GM12878 (cell line): ENCODE results near the gene RASGRF1. TPM values are rescaled to one million over a fixed set of nuclear protein-coding genes. Genes with fewer than 3 reads are reported as not detected.

Experiments
- ATAC-seq: fragments of 200-7000 bp; cut with Tn5 transposase; 3 replicates; pipeline ENCODE4 v1.9.1; 2020; ENCODE audit warnings: mild to moderate bottlenecking, moderate library complexity
- BruUV-seq: library from RNA; stranded (reverse); fragments of 400-500 nt; replicated peaks from 2 replicates; lab custom pipeline; 2021; lab: Mats Ljungman, UMichigan
- CTCF ChIA-PET: fragments of 300-600 bp; sonication (Branson Sonifier 250); formaldehyde crosslinking; extraction: SDS; loops from one replicate; lab custom pipeline; 2021; ENCODE audit warnings: inconsistent platforms; lab: Yijun Ruan, JAX
- POLR2A ChIA-PET: fragments of 350-600 bp; formaldehyde crosslinking; extraction: SDS; loops from one replicate; lab custom pipeline; 2021; ENCODE audit warnings: inconsistent platforms; lab: Charles Lee
- RAD21 ChIA-PET: fragments of 300-600 bp; sonication (Branson Sonifier 250); formaldehyde crosslinking; loops from one replicate; lab custom pipeline; 2023; ENCODE audit warnings: antibody characterized with exemption; ENCODE audit not compliant: unreplicated experiment; lab: Charles Lee
- SMC1A ChIA-PET: fragments of 300-600 bp; sonication (Branson Sonifier 250); formaldehyde crosslinking; loops from one replicate; lab custom pipeline; 2023; ENCODE audit not compliant: unreplicated experiment, uncharacterized antibody; lab: Charles Lee
- DNase-seq: peaks from one replicate; pipeline ENCODE4 v3.0.0-alpha.2; 2011; ENCODE audit warnings: low read depth, low spot score
- FAIRE-seq: peaks from 3 replicates; lab custom pipeline; 2011; peaks lifted over from hg19 to GRCh38; lab: Jason Lieb, UNC
- H2AFZ ChIP-seq: 2 replicates; pipeline ENCODE4 v1.6.0; 2011; ENCODE audit warnings: low read depth, low read length, control low read depth; ENCODE audit not compliant: control insufficient read depth
- H3K27ac ChIP-seq: 2 replicates; pipeline ENCODE4 v1.5.1; 2011; ENCODE audit warnings: control low read depth; ENCODE audit not compliant: control insufficient read depth, insufficient read depth
- H3K27me3 ChIP-seq, 2 experiments: replicated peaks in 1 of 2; 2 replicates each; pipeline versions ENCODE4 v1.6.0 to v1.6.1; 2011; ENCODE audit warnings: low read length in 1 of 2; ENCODE audit not compliant: control insufficient read depth in 2 of 2, insufficient read depth in 2 of 2
- H3K36me3 ChIP-seq, 2 experiments: 2 replicates each; pipeline ENCODE4 v1.5.1; 2011; ENCODE audit warnings: low read length in 1 of 2; ENCODE audit not compliant: control insufficient read depth in 2 of 2, insufficient read depth in 2 of 2
- H3K4me1 ChIP-seq: 2 replicates; pipeline ENCODE4 v1.6.1; 2011; ENCODE audit warnings: mild to moderate bottlenecking, low read length, moderate library complexity, mixed read lengths; ENCODE audit not compliant: control insufficient read depth, insufficient read depth
- H3K4me2 ChIP-seq: 2 replicates; pipeline ENCODE4 v1.6.0; 2011; ENCODE audit warnings: control low read depth; ENCODE audit not compliant: control insufficient read depth, insufficient read depth
- H3K4me3 ChIP-seq: fragments of 200-600 bp; sonication (generic); 2 replicates; pipeline ENCODE4 v1.5.1; 2016
- H3K79me2 ChIP-seq: 2 replicates; pipeline ENCODE4 v1.6.0; 2011; ENCODE audit warnings: low read length; ENCODE audit not compliant: control insufficient read depth, insufficient read depth
- H3K9ac ChIP-seq: 2 replicates; pipeline ENCODE4 v1.8.0; 2011; ENCODE audit warnings: low read length, control low read depth, mixed read lengths; ENCODE audit not compliant: control insufficient read depth, insufficient read depth
- H3K9me3 ChIP-seq: replicated peaks from 3 replicates; pipeline ENCODE4 v1.5.1; 2011; ENCODE audit warnings: mild to moderate bottlenecking, low read length; ENCODE audit not compliant: control insufficient read depth, insufficient read depth
- H4K20me1 ChIP-seq: 2 replicates; pipeline ENCODE4 v1.6.0; 2011; ENCODE audit not compliant: control insufficient read depth, insufficient read depth
- HCFC1 ChIP-seq: fragments of 150-350 bp; IDR thresholded peaks from 2 replicates; pipeline ENCODE4 v1.6.1; 2014; ENCODE audit warnings: low read length
- IKZF1 ChIP-seq: fragments of 450-650 bp; conservative IDR thresholded peaks from 2 replicates; pipeline ENCODE4 v1.6.1; 2017; ENCODE audit warnings: antibody characterized with exemption, mild to moderate bottlenecking
- IKZF2 ChIP-seq, 2 experiments: fragments of 450-650 bp; IDR thresholded peaks; 2 replicates each; pipeline ENCODE4 v1.6.1; 2017; ENCODE audit warnings: mild to moderate bottlenecking in 2 of 2, moderate library complexity in 2 of 2
- MTA3 ChIP-seq: IDR thresholded peaks from 2 replicates; pipeline ENCODE4 v1.6.1; 2012; ENCODE audit warnings: low read length, inconsistent platforms, borderline replicate concordance
- WGBS: methylation state at CpG from one replicate; pipeline ENCODE4 v1.1.6; 2016; ENCODE audit warnings: low lambda C conversion rate; ENCODE audit not compliant: insufficient replicate concordance, insufficient coverage; ENCODE audit errors: missing lambda C conversion rate; 5-methylcytosine and 5-hydroxymethylcytosine counted together
- in situ Hi-C: fragments of 300-500 bp; cut with MboI; formaldehyde crosslinking; loops from 9 replicates; pipeline ENCODE4 v1.14.3; 2018; ENCODE audit warnings: mixed read lengths
- intact Hi-C: fragments of 100-400 bp; cut with micrococcal nuclease; formaldehyde crosslinking; loops from one replicate; pipeline ENCODE4 v1.14.2; 2022; ENCODE audit not compliant: unreplicated experiment
- polyA plus RNA-seq, 11 experiments: library from polyadenylated mRNA; depleted of rRNA in 4 of 11; unstranded in 6 of 11; stranded (reverse) in 5 of 11; fragments of >200 nt; fragmentation: Nextera tagmentation in 4 of 11; fragmentation: Illumina TruSeq in 1 of 11; extraction: Ambion mirVana in 4 of 11; extraction: Trizol in 1 of 11; gene quantifications; 1 replicate in 1 of 11; 2 replicates in 10 of 11; pipeline versions ENCODE4 v1.2.1 to v1.2.3, GENCODE V29; 2011 to 2016; ENCODE audit warnings: inconsistent platforms in 2 of 11, missing spikeins in 2 of 11, low read depth in 1 of 11
- total RNA-seq, 4 experiments: library from RNA; depleted of rRNA in 3 of 4; stranded (reverse); fragments of >200 nt in 3 of 4; fragmentation: Illumina TruSeq in 1 of 4; extraction: Trizol in 1 of 4; gene quantifications; 2 replicates each; pipeline versions ENCODE4 v1.2.1 to v1.2.3, GENCODE V29; 2013 to 2021
- TF ChIP-seq, protein P1 (sequence below): IDR thresholded peaks from 2 replicates; pipeline ENCODE4 v1.6.1; 2012; ENCODE audit warnings: low read length, inconsistent platforms

RASGRF1 gene
- total and polyA plus RNA-seq, 10 of the 15 experiments (the other 5 are each of a cell fraction or from before 2014, with no cell fraction given): 0.20 to 1.9 (median 0.86) TPM

- ChIA-PET POLR2A (interaction anchor here (0.7 to 3.2 kb wide), 6 partner anchors 16 to 764 kb away, joined by 3 to 9 read pairs (median 4); partner anchors contain the start of gene MORF4L1), RAD21 (interaction anchor here (1.0 to 3.6 kb wide), 5 partner anchors 8 to 70 kb away, joined by 3 to 31 read pairs (median 8); partner anchors contain the start of gene CTSH), SMC1A (interaction anchor here (0.6 to 4.1 kb wide), 3 partner anchors 35 to 45 kb away, joined by 3 to 73 read pairs (median 6); no protein-coding TSS in a partner anchor), CTCF (interaction anchor here (1.0 to 4.2 kb wide), 3 partner anchors 42 to 70 kb away, joined by 3 to 36 read pairs (median 10); no protein-coding TSS in a partner anchor)
- intact Hi-C loops: loop anchor here (5.0 kb wide), 1 partner anchor 90 kb away; no protein-coding TSS in a partner anchor
- Histone ChIP-seq H3K9me3 (no peaks in the 10 kb centered on the region), H3K4me2 (peak overlapping the region; percentile 96), H3K79me2 (peaks cover 41% of the 10 kb centered on the region), H3K27ac (peak overlapping the region; percentile 79), H3K9ac (peak overlapping the region; percentile 63), H2AFZ (no peak overlapping the region), H3K4me3 (peak overlapping the region; percentile 44; the same call in 1 of the 2 replicates), H4K20me1 (no peaks in the 10 kb centered on the region), H3K4me1 (peaks cover 28% of the 10 kb centered on the region), H3K27me3 (no peaks in the 10 kb centered on the region), H3K36me3 (peaks cover 32 to 35% of the 10 kb centered on the region in 2 experiments)
- TF ChIP-seq, protein P1, sequence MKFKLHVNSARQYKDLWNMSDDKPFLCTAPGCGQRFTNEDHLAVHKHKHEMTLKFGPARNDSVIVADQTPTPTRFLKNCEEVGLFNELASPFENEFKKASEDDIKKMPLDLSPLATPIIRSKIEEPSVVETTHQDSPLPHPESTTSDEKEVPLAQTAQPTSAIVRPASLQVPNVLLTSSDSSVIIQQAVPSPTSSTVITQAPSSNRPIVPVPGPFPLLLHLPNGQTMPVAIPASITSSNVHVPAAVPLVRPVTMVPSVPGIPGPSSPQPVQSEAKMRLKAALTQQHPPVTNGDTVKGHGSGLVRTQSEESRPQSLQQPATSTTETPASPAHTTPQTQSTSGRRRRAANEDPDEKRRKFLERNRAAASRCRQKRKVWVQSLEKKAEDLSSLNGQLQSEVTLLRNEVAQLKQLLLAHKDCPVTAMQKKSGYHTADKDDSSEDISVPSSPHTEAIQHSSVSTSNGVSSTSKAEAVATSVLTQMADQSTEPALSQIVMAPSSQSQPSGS: peak; percentile 27; the same call in 1 of the 2 replicates
- 0 out of 2 replicates have a peak, but pooled peaks have one; percentile 55 for TF ChIP-seq MTA3
- 0 out of 4 replicates have a peak, but pooled peaks of 1 of the 2 experiments have one; percentile 13 for TF ChIP-seq IKZF2 (IDR thresholded peaks at IDR 0.05)
- no peak for TF ChIP-seq HCFC1
- peak; percentile 48; the same call in 1 of the 2 replicates for TF ChIP-seq IKZF1
- no peak for ATAC-seq
- FAIRE-seq: no peak
- WGBS: 14% methylated on average over 14 of the region's 14 CpGs
- no TSS peak for BruUV-seq
- DNase-seq: no peak
- in situ Hi-C loops: loop anchor here (5.0 kb wide), 1 partner anchor 70 kb away; no protein-coding TSS in a partner anchor
These were observed 153.3 kb downstream of the RASGRF1 start for GRCh38 chr15:78937132-78937739.
